Peyer's patch (tissue), 4 donors: ENCODE measurements around the gene CCDC180.

Experiments
- CTCF ChIP-seq, 6 experiments: fragments of 450-650 bp in 4 of 6; fragments of 200-600 bp in 2 of 6; sonication (generic) in 1 of 6; IDR thresholded peaks; one replicate each; pipeline ENCODE4 v1.5.1; 2017 to 2019; ENCODE audit warnings: antibody characterized with exemption in 6 of 6, mild to moderate bottlenecking in 3 of 6, moderate library complexity in 1 of 6
- POLR2A ChIP-seq, 2 donors: fragments of 450-650 bp; IDR thresholded peaks; one replicate each; pipeline ENCODE4 v1.5.1; 2017; ENCODE audit warnings: antibody characterized with exemption in 2 of 2, mild to moderate bottlenecking in 2 of 2, moderate library complexity in 2 of 2

DNA sequence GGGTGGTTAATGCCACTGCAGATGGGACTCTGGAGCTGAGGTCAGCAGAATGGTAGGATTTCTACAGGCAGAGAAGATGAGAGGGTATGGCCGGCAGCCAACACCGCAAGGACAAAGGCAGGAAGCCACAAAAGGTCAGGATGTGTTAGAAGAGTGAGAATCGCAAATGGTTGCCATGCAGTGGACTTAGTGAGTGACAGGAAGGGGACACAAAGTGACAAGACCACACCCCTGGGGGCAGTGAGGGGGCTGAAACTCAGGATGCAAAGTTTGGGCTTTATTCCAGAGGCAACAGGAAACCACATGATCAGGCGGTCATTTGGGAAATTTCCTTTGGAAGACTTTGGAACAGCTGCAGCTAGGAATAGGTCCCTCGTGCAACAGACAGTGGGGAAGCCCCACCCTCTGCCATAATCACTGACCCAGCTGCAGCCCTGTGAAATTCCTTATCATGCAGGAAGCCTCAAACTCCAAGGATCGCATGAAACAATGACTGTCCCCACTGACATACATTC is 14.2 kb upstream of the CCDC180 start:
- TF ChIP-seq CTCF (IDR thresholded peaks at IDR 0.05) (no peak), POLR2A (IDR thresholded peaks at IDR 0.05) (no peak)
